GM19239 (cell line): ENCODE results near the gene CNTNAP4.
A peak's percentile ranks its signal among the peaks of the same experiment; 100 is the strongest.

Experiments
- DNase-seq: peaks from one replicate; pipeline ENCODE4 v3.0.0; 2011; ENCODE audit warnings: low spot score; ENCODE audit not compliant: insufficient read length
- FAIRE-seq: peaks from 2 replicates; lab custom pipeline; 2011; peaks lifted over from hg19 to GRCh38; lab: Jason Lieb, UNC

Gene CNTNAP4

GRCh38 chr16:76276745-76277438 lies at the start of gene CNTNAP4:
CNTNAP4 (plus strand) TSS chr16:76277401; CDS start chr16:76277663, 262 bp downstream.
- DNase-seq (no peak), FAIRE-seq (no peak)

DNA sequence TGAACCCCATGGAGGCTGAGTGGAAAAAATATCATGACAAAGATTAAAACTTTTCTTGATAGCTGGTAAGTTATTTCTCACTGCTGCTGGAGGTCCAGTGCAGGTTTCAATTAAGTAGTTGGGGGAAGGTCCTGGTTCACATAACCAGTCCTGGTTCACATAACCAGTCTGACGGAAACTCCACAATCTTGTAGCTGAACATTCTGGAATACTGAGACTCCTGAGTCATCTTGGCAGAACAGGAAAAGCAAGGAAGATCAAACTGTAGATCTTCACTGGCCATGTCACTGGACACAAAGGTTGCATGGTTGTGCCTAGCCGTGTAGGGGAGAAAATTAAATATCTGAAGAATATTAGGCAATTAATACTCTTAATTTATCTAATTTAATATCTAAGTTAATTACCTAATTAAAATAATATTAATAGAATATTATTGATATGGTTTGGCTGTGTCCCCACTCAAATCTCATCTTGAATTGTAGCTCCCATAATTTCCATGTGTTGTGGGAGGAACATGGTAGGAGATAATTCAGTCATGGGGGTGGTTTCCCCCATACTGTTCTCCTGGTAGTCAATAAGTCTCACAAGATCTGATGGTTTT lies 48.6 kb upstream of the CNTNAP4 start:
- DNase-seq, result no peak
- FAIRE-seq, result no peak

GRCh38 chr16:76232704-76233103 lies 44.5 kb upstream of the CNTNAP4 start:
- no peak for FAIRE-seq

GRCh38 chr16:76235025-76235424 lies 42.2 kb upstream of the CNTNAP4 start:
- FAIRE-seq, result no peak

More at GRCh38 chr16:76232704-76233103, 44.5 kb upstream of the CNTNAP4 start:
- DNase-seq, result no peak

GRCh38 chr16:76235426-76235825 lies 41.8 kb upstream of the CNTNAP4 start:
- DNase-seq, result no peak
- no peak for FAIRE-seq

More at GRCh38 chr16:76235025-76235424, 42.2 kb upstream of the CNTNAP4 start:
- no peak for DNase-seq

DNA sequence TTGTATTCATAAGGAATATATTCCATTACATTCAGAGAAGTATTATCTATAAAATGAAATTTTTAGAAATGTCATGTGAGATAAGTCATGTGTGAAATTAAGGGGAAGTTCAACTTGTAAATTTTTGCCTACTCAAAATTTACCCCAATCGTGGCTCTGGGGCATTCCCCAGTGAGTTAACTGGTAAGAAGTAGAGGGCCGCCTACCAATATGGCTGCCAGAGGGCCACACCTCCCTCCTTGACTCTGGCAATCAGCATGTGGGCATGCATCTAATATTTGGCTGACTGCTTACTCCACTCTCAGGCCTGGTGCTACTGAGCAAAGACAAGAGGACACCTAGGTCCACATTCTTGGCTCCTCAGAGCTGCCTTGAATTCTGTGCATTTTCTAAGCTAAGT lies 39.7 kb upstream of the CNTNAP4 start:
- DNase-seq (no peak), FAIRE-seq (no peak)

DNA sequence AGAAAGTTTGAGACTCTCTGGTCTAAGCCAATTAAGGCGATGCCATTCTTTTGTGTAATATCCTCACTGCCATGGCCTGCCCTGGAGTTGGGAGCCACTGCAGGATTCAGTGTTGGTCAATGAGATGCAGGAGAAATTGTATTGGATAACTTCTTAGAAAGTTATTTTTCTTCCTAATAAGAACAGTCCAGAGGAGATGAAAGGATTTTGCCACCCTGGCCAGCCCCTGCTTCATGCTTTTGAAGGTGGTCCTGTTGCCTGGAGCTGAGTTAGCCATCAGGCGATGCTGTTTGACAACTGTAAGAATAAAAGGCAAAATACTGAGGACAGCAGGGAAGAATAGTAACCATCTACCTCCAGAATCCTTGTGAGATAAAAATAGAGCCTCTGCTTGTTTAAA lies 35.4 kb upstream of the CNTNAP4 start:
- DNase-seq, result no peak
- FAIRE-seq, result no peak

- no peak for FAIRE-seq
- DNase-seq, result no peak
Measured at GRCh38 chr16:76243620-76244019, 33.6 kb upstream of the CNTNAP4 start.

GRCh38 chr16:76246587-76246986 lies 30.6 kb upstream of the CNTNAP4 start:
- DNase-seq (no peak), FAIRE-seq (no peak)

GRCh38 chr16:76265434-76266045 lies 11.7 kb upstream of the CNTNAP4 start:
- FAIRE-seq, result peak; percentile 48

GRCh38 chr16:76268824-76269223 lies 8.4 kb upstream of the CNTNAP4 start:
- DNase-seq (no peak), FAIRE-seq (no peak)

More at GRCh38 chr16:76265434-76266045, 11.7 kb upstream of the CNTNAP4 start:
- DNase-seq, result peak; percentile 5

GRCh38 chr16:76277460-76278030 lies 344 bp downstream of the CNTNAP4 start:
- DNase-seq, result no peak
- FAIRE-seq, result no peak

GRCh38 chr16:76278086-76278485 lies 885 bp downstream of the CNTNAP4 start:
- DNase-seq (no peak), FAIRE-seq (no peak)

DNA sequence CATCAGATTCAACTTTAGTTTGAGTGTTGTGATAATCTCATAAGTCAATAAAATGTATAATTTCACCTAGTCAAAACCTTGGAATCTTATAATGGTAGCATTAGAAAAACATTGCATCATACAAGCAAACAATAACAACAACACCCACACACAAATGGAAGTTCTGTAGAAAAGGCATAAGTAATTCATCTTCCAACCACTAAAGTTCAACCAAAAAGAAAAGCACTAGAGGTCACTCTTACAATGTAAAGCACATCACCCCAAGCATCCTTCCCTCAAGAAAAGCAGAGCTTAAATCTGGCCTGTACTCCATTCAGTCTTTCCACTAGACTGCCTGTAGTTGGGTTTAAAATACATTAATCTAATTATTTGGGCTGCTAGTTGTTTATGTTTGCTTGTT lies 1.8 kb downstream of the CNTNAP4 start:
- no peak for DNase-seq

GRCh38 chr16:76280421-76281215 lies 3.4 kb downstream of the CNTNAP4 start:
- no peak for FAIRE-seq
- no peak for DNase-seq

More for the DNA sequence above, 1.8 kb downstream of the CNTNAP4 start:
- FAIRE-seq, result no peak

DNA sequence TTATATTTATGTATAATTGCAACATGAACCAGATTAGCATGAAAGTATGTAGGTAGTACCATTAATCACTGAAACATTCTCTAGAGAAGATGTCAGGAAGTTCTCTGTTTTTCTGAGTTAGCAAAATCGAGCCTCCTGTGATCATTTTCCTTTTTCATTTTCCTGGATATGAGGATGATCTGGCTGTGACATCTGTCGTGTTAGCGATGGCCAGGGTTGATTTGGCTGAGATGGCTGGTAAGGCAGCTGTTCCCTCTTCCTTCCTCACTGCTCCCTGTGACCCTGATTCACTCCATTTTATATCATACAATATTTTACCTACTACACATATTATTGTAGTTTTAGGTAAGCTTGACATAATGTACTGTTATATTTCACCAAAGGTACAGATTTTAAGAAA lies 10.3 kb downstream of the CNTNAP4 start:
- no peak for FAIRE-seq

DNA sequence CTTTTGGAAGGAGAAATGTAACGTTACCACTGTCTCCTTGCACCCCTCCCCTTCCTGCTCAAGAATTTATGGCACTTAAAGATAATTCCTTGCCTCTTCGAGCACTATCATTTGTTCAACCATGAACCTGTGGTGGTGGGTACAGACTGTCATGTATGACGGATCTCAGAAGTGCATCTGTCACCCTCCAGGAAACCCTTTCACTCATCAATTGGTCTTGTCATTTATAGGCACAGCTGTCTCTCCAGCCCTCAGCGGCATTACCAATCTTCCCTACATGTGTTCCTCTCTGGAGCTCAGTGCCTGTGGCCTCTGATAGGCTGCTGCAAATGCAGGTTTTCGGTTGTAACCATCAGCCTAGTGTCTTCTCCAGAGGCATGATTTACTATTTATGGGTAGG lies 15.0 kb downstream of the CNTNAP4 start:
- DNase-seq (no peak), FAIRE-seq (no peak)

More for the DNA sequence above, 10.3 kb downstream of the CNTNAP4 start:
- DNase-seq, result no peak

DNA sequence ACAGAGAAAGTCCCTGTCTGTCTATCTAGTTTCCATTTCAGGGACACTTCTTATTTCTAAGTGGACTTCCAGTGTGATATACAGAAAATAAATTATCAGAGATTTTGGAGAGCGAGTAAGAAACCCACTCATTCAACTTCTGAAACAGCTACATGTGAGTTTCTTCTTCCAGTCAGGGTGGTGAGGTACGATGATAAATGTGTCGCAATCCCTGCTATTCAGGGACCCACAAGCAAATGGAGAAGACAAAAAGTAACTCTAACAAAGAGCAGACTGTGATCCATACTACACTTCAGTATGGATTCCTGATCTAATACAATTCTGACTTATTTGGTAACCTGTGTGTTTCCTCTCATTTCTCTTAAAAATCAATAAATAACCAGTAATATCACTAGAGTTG lies 16.8 kb downstream of the CNTNAP4 start:
- FAIRE-seq (no peak), DNase-seq (no peak)

- FAIRE-seq, result no peak
- no peak for DNase-seq
Measured at GRCh38 chr16:76294396-76295214, 17.4 kb downstream of the CNTNAP4 start.
